GM21390 (cell line): Measurements from ENCODE around the gene TIAM2.
A peak's percentile ranks its signal among the peaks of the same experiment; 100 is the strongest.
"Not testable (repeated sequence)": the region's sequence is repeated elsewhere in the genome, so short reads cannot be mapped to it uniquely, and the experiment has no call there.

ENCODE experiments used
- ATAC-seq: cut with Tn5 transposase; IDR thresholded peaks from one replicate; pipeline ENCODE4 v1.9.1; 2021; ENCODE audit not compliant: unreplicated experiment

The TIAM2 gene

DNA sequence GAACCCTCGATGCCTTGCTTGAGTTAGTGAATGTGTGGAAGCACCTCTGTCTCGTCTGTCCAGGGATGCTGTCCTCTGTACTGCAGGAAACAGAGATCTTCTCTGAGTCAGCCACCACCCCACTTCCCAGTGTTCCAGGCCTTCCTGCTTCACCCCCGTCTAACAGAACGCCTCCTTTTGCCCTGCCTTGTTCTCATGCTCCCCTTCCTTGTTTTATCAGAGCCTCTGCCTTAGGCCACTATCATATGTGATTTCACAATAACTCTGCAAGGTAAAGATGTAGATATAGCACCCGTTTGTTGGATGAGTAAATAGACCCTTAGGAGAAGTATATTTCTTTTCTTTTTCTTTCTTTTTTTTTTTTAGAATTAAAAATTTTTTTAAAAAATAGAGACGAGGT, 162.0 kb downstream of the TIAM2 start:
- ATAC-seq = no peak

DNA sequence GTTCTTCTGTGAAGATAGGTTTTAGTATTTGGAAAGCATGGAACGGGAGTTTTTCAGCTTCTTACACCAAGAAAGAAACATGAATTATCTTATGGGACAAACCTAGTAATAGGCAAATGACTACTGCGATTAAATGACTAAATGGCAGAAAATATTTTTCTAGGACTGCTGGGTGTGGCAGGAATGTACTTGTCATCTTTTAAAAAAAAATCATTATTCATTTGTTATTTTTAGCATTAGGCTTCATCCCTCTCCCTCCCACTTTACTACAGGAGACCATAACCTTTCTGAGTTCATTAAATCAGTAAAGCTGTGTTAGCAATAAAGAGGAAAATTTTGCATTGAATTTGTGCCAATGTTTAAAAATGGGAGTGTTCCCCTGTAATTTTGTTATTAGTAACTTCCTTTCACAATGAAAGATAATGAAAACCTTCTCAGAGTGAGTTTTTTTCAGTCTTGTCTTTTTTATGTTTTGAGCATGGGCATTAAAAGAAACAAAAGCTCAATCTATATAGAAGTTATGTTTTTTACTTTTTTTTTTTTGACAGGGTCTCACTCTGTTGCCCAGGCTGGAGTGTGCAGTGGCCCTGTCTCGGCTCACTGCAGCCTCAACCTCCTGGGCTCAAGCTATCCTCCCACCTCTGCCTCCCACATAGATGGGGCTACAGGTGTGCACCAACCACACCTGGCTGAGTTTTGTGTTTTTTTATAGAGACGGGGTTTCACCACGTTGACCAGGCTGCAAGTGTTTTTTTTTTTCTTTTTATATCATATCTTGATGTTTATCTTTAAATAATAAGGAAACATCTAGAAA, 163.1 kb downstream of the TIAM2 start:
- ATAC-seq = peak; percentile 34

DNA sequence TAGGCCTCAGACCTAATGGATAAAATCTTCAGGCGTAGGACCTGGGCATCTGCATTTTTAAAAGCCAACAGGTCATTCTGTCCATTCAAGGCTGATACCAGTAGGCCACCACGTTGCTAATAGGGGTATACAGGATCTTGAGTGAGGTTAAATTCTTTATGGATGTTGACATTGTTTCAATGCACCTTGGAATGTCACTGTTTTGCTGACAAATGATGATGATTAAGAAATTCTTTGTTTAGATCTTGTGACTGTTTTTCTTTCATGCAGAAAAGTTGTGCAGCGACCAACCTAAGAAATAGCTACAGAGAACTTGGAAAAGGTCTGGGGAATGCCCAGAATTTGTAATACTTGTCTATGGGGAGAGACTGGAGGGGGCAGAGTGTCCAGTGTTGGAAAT, 167.6 kb downstream of the TIAM2 start:
- no peak for ATAC-seq

DNA sequence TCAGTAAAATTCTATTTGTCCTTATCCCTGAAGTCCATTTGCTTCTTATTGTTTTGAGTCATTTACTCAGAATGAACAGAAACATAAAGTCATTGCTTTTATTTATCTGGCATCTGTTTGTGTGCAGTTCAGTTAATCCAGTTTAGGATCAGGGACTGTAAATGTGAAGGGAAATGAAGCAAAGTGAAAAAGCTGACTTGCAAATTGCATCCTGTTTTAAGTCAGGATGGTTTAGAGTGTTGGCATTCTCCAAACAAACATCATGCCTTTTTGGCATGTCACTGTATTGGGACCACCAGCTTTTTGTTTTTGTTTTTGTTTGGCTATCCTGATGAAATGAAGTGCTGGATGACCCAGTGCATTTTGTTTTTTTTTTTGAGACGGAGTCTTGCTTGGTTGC, 168.5 kb downstream of the TIAM2 start:
- ATAC-seq = no peak

DNA sequence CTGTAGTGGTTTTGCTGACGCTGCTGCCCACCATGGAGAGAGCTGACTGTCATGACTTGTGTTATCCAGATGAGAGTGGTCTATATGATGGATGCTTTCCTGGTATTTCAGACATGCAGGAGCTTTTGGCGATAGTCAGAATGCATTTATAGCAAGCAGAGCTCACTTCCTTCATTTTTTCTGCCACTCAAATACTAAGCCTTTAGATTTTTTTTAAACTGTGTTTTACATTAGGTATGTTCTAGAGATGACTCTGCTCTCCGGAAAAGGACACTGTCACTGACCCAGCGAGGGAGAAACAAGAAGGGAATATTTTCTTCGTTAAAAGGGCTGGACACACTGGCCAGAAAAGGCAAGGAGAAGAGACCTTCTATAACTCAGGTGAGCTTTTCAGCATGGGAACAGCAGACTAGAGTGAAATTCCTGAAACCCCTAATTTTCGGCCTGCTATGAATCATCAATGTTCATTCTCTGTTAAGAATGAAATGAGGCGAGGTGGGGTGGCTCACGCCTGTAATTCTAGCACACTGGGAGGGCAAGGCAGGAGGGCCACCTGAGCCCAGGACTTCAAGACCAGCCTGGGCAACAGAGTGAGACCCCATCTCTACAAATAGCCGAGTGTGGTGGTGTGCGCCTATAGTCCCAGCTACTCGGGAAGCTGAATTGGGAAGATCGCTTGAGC, 170.1 kb downstream of the TIAM2 start:
- ATAC-seq = no peak

DNA sequence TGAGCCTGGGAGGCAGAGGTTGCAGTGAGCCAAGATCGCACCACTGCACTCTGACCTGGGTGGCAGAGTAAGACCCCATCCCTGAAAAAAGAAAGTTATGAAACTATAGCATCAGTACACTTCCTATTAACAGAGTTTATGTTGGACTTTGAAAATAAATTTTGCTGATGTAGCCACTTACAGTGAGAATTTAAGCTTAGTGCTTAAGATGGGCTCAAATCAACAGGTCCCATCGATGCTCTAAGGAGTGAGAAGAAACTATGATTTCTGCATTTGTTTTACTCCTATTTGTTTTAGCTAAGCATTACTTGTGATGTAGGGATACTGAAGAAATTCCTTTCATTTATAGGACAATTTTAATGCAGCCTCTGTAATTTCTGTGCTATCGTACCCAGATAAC, 175.4 kb downstream of the TIAM2 start:
- no peak for ATAC-seq

DNA sequence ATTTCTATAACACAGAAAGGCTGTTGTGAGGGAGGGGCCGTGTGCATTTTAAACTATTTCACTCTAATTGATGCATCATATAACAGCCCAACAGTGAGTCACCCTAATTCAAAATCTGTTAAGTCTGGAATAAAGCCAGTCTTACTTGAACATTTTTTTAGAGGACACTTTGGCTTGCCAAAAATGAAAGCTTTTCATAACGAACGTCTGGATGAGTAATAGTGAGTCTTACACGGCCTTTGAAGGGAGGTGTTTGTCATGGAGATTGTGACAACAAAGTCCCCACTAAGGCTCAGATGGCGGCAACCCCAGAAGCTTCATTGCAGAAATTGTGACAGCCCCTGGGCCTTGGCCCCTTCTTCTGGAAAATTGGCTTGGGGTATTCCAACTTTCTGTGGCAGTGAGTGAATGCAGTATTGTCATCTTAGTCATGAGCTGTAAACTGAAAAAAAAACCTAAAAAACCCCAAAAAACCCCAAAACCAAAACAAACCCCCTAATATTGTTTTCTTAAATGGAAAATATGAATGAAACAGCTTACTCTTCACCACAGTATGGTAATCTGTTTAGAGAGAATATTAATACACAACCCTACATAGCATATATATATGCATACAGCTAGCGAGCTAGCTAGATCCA, 176.1 kb downstream of the TIAM2 start:
- peak; percentile 74 for ATAC-seq

DNA sequence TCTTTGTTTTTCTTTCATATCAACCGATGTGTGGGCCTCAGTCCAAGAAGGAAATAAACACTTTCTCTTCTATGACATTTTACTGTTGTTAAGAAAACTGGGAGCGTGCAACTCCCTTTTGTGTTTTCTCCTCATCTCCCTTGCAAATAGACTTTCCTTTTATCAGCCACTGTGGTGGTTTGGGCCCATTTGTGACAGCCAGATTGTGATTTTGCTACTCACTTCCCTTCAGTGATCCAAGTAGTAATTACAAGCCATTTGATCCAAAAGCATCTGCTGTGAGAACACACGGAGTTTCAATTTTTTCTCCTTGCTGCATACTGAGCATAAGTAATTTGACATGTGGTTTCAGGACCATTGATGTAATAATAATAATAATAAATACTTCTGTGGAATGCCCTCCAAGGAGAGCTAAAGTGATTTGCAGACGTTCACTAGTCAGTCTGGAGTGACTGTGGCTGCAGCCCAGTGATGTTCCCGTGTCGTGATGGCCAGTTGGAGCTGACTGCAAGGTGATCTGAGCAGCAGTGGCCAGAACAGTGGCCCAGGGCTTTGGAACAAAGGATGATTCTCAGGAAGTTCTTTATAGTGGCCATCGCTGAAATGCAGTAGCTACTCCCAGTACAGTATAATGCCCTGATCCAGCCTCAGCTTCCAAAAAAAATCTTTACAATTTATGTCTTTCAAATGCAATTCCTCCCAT, 176.8 kb downstream of the TIAM2 start:
- ATAC-seq = peak; percentile 15

DNA sequence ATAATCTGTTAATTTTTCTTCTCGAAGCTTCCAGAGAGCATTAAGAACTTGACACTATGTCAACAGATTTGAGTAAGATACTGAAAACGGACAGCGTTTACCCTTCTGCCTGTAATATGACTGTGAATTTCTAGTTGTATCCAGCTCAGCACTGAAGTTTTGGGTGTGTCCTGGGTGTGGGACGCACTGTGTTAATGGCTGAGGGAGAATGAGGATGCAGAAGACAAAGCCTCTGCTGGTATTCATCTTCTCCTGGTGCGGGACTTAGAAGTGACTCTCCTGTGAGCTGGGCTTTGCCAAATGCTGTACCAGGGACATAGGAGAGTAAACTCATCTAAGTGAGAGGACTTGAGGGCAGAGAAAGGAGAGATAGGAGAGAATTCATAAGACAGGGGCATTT, 178.4 kb downstream of the TIAM2 start:
- ATAC-seq = no peak

DNA sequence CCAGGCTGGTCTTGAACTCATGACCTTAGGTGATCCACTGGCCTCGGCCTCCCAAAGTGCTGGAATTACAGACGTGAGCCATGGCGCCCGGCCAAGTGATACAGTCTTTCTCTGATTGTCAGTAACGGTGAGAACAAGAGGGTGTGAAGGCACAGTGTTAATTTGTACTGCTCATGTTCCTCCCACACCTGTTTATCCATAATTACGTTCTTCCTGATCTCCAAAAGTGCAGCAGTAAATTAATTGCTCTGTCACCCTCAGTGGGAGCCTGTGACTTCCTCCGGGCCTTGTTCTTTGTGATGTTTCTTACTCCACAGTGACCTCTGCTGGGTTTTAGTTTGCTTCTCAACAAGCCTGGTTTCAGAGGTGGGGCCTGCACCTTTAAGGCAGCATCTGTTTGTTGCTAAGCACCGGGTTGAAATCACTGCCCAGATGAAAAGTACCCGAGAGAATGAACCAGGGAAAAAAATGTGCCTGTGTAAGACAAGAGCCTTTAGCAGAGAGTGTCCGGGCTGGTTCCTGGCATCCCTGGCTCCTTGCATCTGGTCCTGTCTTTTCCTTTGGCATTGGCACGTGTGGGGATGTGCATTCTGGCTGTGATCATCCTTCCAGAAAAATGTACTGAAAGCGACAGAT, 179.6 kb downstream of the TIAM2 start:
- peak; percentile 47 for ATAC-seq

DNA sequence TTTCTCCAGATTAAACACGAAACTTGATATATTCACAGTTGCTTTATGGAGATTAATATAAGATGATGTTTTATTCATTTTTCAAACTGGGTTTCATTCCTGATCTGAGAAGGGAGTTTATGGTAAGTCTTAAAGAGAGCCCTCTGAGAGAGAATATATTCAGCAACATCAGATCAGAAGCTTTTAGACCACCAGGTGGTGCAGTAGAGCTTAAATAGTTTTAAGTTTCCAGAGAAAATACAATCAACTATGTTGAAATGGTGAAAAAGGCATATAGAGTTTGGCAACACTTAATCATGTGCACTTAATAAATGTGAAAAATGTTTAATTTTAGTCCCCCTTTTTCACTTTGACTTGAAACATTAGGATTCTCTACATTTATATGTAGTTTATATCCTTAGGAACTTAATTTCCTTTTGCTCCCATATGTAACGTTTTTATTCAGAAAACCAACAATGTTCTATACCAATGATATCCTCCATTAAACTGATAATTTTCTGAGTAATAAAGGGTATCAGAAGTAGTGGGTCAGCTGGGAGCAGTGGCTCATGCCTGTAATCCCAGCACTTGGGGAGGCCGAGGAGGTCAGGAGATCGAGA, 182.3 kb downstream of the TIAM2 start:
- ATAC-seq = peak; percentile 29

DNA sequence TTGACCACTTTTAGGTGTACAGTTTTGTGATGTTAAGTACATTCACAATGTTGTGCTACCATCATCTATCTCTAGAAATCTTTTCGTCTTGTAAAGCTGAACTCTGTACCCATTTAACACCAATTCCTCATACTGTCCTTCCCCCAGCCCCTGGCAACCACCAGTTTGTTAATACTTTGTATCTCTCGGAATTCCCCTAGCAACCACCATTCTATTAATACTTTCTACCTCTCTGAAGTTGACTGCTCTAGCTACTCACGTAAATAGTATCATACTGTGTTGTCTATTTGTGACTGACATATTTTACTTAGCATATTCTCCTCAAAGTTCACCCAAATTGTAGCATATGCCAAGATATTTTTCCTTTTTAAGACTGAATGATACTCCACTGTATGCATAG, 186.4 kb downstream of the TIAM2 start:
- peak; percentile 65 for ATAC-seq

DNA sequence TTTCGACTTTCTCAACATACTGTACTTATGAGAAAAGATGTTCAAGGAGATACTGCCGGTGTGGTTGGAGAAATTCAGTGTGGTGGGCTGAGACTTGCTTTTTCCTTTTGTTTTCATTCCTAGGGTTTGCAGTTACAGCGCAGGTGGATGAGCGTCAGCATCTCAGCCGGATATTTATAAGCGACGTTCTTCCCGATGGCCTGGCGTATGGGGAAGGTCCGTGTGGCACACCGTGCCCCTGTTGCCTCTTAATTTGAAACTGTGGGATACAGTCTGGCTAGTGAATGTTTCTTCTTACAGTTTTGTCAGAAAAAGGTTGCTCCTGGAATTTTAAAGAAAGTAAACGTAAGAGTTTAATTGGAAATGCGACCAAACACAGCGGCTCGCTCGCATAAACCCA, 187.0 kb downstream of the TIAM2 start:
- no peak for ATAC-seq

DNA sequence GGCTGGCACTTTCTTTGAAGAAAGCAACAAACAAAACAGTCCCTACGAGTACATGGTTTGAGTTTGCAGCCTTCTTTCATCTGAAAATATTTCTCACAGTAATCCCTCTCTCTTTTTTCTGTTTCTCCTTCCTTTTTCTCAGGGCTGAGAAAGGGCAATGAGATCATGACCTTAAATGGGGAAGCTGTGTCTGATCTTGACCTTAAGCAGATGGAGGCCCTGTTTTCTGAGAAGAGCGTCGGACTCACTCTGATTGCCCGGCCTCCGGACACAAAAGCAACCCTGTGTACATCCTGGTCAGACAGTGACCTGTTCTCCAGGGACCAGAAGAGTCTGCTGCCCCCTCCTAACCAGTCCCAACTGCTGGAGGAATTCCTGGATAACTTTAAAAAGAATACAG, 188.0 kb downstream of the TIAM2 start:
- ATAC-seq = peak; percentile 33

DNA sequence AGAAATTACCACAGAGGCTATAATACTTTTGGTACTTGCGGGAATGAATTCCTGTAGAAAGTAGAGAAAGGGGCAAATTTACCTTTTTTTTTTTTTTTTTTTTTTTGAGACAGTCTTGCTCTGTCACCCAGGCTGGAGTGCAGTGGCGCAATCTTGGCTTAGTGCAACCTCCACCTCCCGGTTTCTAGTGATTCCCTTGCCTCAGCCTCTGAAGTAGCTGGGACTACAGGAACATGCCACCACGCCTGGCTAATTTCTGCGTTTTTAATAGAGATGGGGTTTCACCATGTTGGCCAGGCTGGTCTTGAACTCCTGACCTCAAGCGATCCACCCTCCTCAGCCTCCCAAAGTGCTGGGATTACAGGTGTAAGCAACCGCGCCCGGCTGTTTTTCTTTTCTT, 189.9 kb downstream of the TIAM2 start:
- not testable (repeated sequence) for ATAC-seq

DNA sequence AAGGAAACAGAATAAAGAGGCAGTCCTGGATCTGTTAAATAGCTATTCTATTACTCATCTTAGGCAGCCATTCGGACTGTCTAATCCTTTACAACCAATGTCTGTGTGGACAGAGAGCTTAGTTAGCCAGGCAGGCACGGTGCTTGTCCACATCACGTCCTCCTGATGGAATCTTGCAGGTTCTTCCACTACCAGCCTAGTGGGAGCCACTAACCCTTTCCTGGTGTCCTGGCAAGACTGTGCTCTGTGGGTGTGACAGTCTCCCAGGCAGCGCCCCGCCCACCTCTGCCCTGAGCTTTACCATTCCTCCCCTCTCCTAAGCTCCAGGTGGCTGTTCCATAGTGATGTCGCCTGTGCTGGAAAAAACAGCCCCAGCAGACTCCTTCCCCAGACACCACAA, 190.4 kb downstream of the TIAM2 start:
- no peak for ATAC-seq

DNA sequence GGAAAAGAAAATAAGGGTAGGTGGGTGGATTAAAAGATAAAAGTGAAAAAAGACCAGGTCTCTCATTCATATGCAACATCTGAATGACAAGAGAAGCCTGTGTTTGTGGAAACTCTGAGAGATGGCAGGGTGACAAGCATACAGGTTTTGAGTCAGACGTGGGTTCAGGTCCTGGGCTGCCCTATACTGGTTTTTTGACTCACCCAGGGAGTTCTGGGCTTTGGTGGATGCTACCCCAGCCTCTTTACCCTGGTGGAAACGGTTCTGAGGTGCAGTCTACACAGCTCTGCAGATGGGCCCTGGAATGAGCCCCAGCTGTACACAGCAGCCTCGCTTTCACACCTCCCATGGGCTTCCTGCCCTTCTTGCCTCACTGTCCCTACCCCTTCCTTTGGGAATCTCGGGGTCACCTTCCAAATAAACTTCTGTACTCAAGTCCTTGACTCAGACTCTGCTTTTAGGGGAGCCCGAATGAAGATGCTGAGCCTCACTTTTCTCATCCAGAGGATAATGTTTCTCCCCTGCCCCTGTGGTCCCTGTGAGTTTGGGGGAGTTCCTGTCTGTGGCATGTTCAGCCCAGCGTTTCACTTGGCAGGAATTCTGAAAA, 191.0 kb downstream of the TIAM2 start:
- ATAC-seq = no peak

DNA sequence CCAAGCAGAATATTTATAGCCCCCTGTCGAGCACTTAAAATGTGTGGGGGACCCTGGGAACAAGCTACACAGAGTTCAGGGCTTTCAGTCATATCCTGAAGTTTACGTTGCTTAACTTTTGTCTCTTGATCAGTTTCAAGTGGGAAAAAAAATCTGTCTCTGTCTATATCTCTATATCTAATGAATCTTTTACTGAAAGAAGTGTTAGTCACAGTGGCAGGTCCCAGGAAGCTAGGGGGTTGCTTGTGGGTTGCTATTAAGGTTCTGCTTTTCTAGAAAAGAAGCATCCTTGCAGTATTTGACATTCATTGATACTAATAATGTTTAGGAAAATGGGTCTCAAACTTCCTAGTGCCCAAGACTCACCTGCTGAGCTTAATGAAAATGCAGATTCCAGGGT, 192.0 kb downstream of the TIAM2 start:
- no peak for ATAC-seq

DNA sequence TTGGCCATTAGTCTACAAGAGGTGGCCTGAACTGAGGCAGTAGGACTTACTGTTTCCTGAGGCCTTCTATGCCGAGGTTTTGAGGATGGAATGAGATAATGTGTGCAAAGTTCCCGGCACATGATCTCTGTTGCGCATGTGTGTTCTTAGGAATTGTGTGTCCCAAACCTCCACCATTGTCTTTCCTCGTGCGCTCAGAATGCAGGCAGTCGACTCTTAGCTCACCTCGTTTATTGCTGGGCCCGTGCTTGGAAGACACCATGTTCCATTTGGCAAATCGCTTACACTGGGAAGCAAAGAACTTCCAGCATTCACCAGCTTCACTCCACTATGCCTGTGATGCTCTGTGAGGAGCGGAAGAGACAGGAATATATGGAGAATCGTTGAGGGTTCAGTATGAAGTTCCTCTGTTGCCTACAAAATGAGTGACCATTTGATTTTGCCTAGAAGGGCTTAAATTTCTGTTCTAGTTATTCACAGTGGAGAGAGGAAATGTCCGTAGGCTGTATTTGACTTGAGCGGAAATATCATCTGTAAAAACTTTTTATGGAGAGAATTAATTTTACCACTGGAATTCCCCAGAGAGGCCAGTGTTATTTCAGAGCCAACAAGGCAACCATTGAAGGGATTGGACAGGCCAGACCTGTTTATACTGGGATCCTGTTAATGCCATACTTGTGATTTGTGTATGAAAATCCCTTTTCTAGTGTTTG, 193.0 kb downstream of the TIAM2 start:
- no peak for ATAC-seq
